ENCODE results near the gene RALGDS. TPM values are rescaled to one million over a fixed set of nuclear protein-coding genes. Genes with fewer than 3 reads are reported as not detected.
"Not testable (repeated sequence)": the region's sequence is repeated elsewhere in the genome, so short reads cannot be mapped to it uniquely, and the experiment has no call there.

RALGDS gene
- total and polyA plus RNA-seq, 2 donors (not counting 1 experiment from before 2014, with no cell fraction given), result 62.4 to 88.0 TPM

DNA sequence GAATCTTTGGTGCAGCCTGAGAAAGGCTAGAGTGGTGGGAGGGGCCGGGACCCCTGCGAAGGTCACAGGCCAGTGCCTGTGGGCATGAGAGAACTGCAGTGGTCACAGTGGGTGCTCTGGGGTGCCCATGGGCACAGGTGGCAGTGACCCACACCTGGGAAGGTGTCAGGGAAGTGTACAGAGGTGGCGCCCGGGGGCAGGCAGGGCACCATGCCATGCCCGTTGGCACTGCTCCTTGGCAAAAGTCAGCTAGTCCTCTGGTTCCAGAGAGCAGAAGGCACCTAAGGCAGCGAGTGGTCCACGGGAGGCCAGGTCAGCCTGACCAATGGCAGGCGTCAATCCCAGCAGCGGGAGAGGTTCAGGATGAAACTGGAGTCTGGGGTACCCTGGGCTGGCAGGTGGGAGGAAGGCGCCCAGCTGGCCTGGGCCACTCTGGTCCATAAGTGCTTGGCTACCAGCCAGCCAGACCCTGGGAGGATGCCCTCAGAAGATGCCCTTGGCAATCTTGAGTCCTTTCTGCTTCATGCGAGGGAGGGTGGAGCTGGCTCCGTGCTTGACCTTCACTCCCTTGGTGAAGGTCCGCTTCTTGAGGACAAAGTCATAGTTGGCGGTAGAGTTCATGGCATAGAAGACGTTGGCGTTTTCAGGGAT, 22.8 kb downstream of the RALGDS start:
- POLR2A ChIA-PET, result no interaction called here
- Mint-ChIP-seq H3K4me3 (no peak overlapping the region), H3K9me3 (ENCODE audit: insufficient read depth) (peaks cover 11% of the 10 kb centered on the region), H3K27me3 (no peaks in the 10 kb centered on the region), H3K4me1 (no peaks in the 10 kb centered on the region), H3K27ac (no peak overlapping the region)
- Histone ChIP-seq H4K20me1 (ENCODE audit: control insufficient read depth, insufficient read depth, low read length, poor library complexity, severe bottlenecking) (no peaks in the 10 kb centered on the region), H3K9ac (ENCODE audit: low read length) (no peak overlapping the region), H2AFZ (ENCODE audit: insufficient read depth, low read depth, low read length, poor library complexity, severe bottlenecking) (no peak overlapping the region), H3K4me1 (ENCODE audit: control insufficient read depth in 2 of 2, insufficient read depth in 2 of 2, low read length in 2 of 2) (no peaks in the 10 kb centered on the region), H3K4me2 (replicated peaks; ENCODE audit: low read depth, low read length, poor library complexity, severe bottlenecking) (no peak overlapping the region), H3K9me3 (ENCODE audit: control extremely low read depth in 1 of 3, control insufficient read depth in 2 of 3, insufficient read depth in 1 of 3, low read length in 2 of 3) (peaks cover 1 to 14% (median 7%) of the 10 kb centered on the region in 3 donors), H3K27me3 (replicated peaks in 1 of 4; ENCODE audit: control extremely low read depth in 1 of 4, control insufficient read depth in 3 of 4, insufficient read depth in 4 of 4, low read length in 3 of 4) (no peaks in the 10 kb centered on the region), H3K4me3 (ENCODE audit: control extremely low read depth in 1 of 5, extremely low read depth in 1 of 5, insufficient read depth in 1 of 5, low read depth in 2 of 5, low read length in 4 of 5) (no peak overlapping the region), H3K36me3 (replicated peaks in 1 of 2; ENCODE audit: control extremely low read depth in 1 of 2, control insufficient read depth in 1 of 2, extremely low read depth in 1 of 2, insufficient read depth in 2 of 2, low read length in 1 of 2) (peaks cover 0 to 57% of the 10 kb centered on the region in 2 experiments), H3K27ac (ENCODE audit: low read length in 2 of 2) (no peak overlapping the region), H3K79me2 (ENCODE audit: control insufficient read depth, insufficient read depth, low read length) (no peaks in the 10 kb centered on the region)
- 92% methylated on average over 16 of the region's 16 CpGs for WGBS (ENCODE audit: insufficient coverage)
- CTCF ChIA-PET, result interaction anchor here (2.8 to 26.5 kb wide), 2 partner anchors 50 to 88 kb away, joined by 9 to 599 read pairs; no protein-coding TSS in a partner anchor
- no peak for TF ChIP-seq EZH2 (IDR thresholded peaks at IDR 0.05; ENCODE audit: borderline replicate concordance, insufficient read depth, low read depth, low read length, poor library complexity, severe bottlenecking)
- TF ChIP-seq, protein P1, sequence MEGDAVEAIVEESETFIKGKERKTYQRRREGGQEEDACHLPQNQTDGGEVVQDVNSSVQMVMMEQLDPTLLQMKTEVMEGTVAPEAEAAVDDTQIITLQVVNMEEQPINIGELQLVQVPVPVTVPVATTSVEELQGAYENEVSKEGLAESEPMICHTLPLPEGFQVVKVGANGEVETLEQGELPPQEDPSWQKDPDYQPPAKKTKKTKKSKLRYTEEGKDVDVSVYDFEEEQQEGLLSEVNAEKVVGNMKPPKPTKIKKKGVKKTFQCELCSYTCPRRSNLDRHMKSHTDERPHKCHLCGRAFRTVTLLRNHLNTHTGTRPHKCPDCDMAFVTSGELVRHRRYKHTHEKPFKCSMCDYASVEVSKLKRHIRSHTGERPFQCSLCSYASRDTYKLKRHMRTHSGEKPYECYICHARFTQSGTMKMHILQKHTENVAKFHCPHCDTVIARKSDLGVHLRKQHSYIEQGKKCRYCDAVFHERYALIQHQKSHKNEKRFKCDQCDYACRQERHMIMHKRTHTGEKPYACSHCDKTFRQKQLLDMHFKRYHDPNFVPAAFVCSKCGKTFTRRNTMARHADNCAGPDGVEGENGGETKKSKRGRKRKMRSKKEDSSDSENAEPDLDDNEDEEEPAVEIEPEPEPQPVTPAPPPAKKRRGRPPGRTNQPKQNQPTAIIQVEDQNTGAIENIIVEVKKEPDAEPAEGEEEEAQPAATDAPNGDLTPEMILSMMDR (IDR thresholded peaks at IDR 0.05), result no peak
- intact Hi-C loops (cut with micrococcal nuclease), result no loop called here
- no peak for DNase-seq
- no peak for ATAC-seq (ENCODE audit: low read depth)

DNA sequence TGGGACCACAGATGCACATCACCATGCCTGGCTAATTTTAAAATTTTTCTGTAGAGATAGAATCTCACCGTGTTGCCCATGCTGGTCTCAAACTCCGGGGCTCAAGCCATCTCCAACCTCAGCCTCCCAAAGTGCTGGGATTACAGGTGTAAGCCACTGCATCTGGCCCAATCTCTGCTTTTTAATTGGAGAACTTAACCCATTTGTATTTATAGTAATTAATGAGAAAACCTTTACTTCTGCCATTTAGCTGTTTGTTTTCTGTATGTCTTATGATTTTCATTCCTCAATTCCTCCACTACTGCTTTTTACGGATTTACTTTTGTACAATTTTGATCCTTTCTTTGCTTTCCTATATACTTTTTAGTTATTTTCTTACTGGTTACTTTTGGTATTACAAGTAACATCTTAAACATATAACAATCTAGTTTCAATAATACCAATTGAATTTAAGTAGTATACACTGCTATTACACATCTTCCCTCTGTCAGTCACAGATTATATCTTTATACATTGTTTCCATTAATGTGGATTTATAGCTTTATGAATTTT, 26.1 kb downstream of the RALGDS start:
- TF ChIP-seq, protein P1 (IDR thresholded peaks at IDR 0.05), result no peak
- TF ChIP-seq EZH2 (IDR thresholded peaks at IDR 0.05; ENCODE audit: borderline replicate concordance, insufficient read depth, low read depth, low read length, poor library complexity, severe bottlenecking), result no peak
- Mint-ChIP-seq H3K9me3 (ENCODE audit: insufficient read depth) (peaks cover 11% of the 10 kb centered on the region), H3K4me3 (no peak overlapping the region), H3K27ac (no peak overlapping the region), H3K27me3 (no peaks in the 10 kb centered on the region), H3K4me1 (no peaks in the 10 kb centered on the region)
- peaks cover 1 to 14% (median 7%) of the 10 kb centered on the region in 3 donors for H3K9me3 ChIP-seq (ENCODE audit: control extremely low read depth in 1 of 3, control insufficient read depth in 2 of 3, insufficient read depth in 1 of 3, low read length in 2 of 3)
- POLR2A ChIA-PET, result no interaction called here
- intact Hi-C loops (cut with micrococcal nuclease), result no loop called here
- no peaks in the 10 kb centered on the region for H3K79me2 ChIP-seq (ENCODE audit: control insufficient read depth, insufficient read depth, low read length)
- no peak overlapping the region for H3K27ac ChIP-seq (ENCODE audit: low read length in 2 of 2)
- no peak for DNase-seq
- H2AFZ ChIP-seq (ENCODE audit: insufficient read depth, low read depth, low read length, poor library complexity, severe bottlenecking), result no peak overlapping the region
- WGBS (ENCODE audit: insufficient coverage), result no CpG with 5 or more reads among the region's 3 CpGs
- H4K20me1 ChIP-seq (ENCODE audit: control insufficient read depth, insufficient read depth, low read length, poor library complexity, severe bottlenecking), result no peaks in the 10 kb centered on the region
- peaks cover 0 to 26% of the 10 kb centered on the region in 2 experiments for H3K36me3 ChIP-seq (replicated peaks in 1 of 2; ENCODE audit: control extremely low read depth in 1 of 2, control insufficient read depth in 1 of 2, extremely low read depth in 1 of 2, insufficient read depth in 2 of 2, low read length in 1 of 2)
- ATAC-seq (ENCODE audit: low read depth), result no peak
- H3K4me3 ChIP-seq (ENCODE audit: control extremely low read depth in 1 of 5, extremely low read depth in 1 of 5, insufficient read depth in 1 of 5, low read depth in 2 of 5, low read length in 4 of 5), result no peak overlapping the region
- CTCF ChIA-PET, result interaction anchor here (0.6 to 26.5 kb wide), 6 partner anchors 13 to 314 kb away, joined by 3 to 599 read pairs (median 4); no protein-coding TSS in a partner anchor
- H3K4me1 ChIP-seq (ENCODE audit: control insufficient read depth in 2 of 2, insufficient read depth in 2 of 2, low read length in 2 of 2), result no peaks in the 10 kb centered on the region
- H3K27me3 ChIP-seq (replicated peaks in 1 of 4; ENCODE audit: control extremely low read depth in 1 of 4, control insufficient read depth in 3 of 4, insufficient read depth in 4 of 4, low read length in 3 of 4), result no peaks in the 10 kb centered on the region
- H3K9ac ChIP-seq (ENCODE audit: low read length), result no peak overlapping the region
- H3K4me2 ChIP-seq (replicated peaks; ENCODE audit: low read depth, low read length, poor library complexity, severe bottlenecking), result no peak overlapping the region

DNA sequence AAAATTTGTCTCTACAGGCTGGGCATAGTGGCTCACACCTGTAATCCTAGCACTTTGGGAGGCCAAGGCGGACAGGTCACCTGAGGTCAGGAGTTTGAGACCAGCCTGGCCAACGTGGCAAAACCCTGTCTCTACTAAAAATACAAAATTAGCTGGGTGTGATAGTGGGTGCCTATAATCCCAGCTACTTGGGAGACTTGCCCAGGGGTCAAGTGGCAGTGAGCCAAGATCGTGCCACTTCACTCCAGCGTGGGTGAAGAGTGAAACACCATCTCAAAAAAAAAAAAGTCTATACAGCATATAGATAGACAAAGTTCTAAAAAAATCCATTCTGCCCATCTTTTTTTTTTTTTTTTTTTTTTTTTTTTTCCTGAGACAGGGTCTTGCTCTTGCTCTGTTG, 26.7 kb downstream of the RALGDS start:
- H3K4me1 ChIP-seq (ENCODE audit: control insufficient read depth in 2 of 2, insufficient read depth in 2 of 2, low read length in 2 of 2); intact Hi-C loops (cut with micrococcal nuclease); DNase-seq; H3K27ac Mint-ChIP-seq; H3K4me2 ChIP-seq (replicated peaks; ENCODE audit: low read depth, low read length, poor library complexity, severe bottlenecking); H3K79me2 ChIP-seq (ENCODE audit: control insufficient read depth, insufficient read depth, low read length); H4K20me1 ChIP-seq (ENCODE audit: control insufficient read depth, insufficient read depth, low read length, poor library complexity, severe bottlenecking); ATAC-seq (ENCODE audit: low read depth); H3K27me3 Mint-ChIP-seq; H3K4me3 ChIP-seq (ENCODE audit: control extremely low read depth in 1 of 5, extremely low read depth in 1 of 5, insufficient read depth in 1 of 5, low read depth in 2 of 5, low read length in 4 of 5); H2AFZ ChIP-seq (ENCODE audit: insufficient read depth, low read depth, low read length, poor library complexity, severe bottlenecking); H3K4me1 Mint-ChIP-seq; H3K9ac ChIP-seq (ENCODE audit: low read length); POLR2A ChIA-PET; H3K4me3 Mint-ChIP-seq; H3K27me3 ChIP-seq (replicated peaks in 1 of 4; ENCODE audit: control extremely low read depth in 1 of 4, control insufficient read depth in 3 of 4, insufficient read depth in 4 of 4, low read length in 3 of 4); H3K27ac ChIP-seq (ENCODE audit: low read length in 2 of 2): not testable (repeated sequence)
- Histone ChIP-seq H3K9me3 (ENCODE audit: control extremely low read depth in 1 of 3, control insufficient read depth in 2 of 3, insufficient read depth in 1 of 3, low read length in 2 of 3) (peaks cover 1 to 14% (median 7%) of the 10 kb centered on the region in 3 donors), H3K36me3 (replicated peaks in 1 of 2; ENCODE audit: control extremely low read depth in 1 of 2, control insufficient read depth in 1 of 2, extremely low read depth in 1 of 2, insufficient read depth in 2 of 2, low read length in 1 of 2) (peaks cover 0 to 21% of the 10 kb centered on the region in 2 experiments)
- H3K9me3 Mint-ChIP-seq (ENCODE audit: insufficient read depth), result peaks cover 11% of the 10 kb centered on the region
- CTCF ChIA-PET, result interaction anchor here (0.7 to 26.5 kb wide), 6 partner anchors 8 to 92 kb away, joined by 3 to 599 read pairs (median 4); no protein-coding TSS in a partner anchor
- WGBS (ENCODE audit: insufficient coverage), result 100% methylated on average over 1 of the region's 4 CpGs
